ENCODE data around the gene LILRA1.
"Not testable (repeated sequence)": the region's sequence is repeated elsewhere in the genome, so short reads cannot be mapped to it uniquely, and the experiment has no call there.

Gene LILRA1

DNA sequence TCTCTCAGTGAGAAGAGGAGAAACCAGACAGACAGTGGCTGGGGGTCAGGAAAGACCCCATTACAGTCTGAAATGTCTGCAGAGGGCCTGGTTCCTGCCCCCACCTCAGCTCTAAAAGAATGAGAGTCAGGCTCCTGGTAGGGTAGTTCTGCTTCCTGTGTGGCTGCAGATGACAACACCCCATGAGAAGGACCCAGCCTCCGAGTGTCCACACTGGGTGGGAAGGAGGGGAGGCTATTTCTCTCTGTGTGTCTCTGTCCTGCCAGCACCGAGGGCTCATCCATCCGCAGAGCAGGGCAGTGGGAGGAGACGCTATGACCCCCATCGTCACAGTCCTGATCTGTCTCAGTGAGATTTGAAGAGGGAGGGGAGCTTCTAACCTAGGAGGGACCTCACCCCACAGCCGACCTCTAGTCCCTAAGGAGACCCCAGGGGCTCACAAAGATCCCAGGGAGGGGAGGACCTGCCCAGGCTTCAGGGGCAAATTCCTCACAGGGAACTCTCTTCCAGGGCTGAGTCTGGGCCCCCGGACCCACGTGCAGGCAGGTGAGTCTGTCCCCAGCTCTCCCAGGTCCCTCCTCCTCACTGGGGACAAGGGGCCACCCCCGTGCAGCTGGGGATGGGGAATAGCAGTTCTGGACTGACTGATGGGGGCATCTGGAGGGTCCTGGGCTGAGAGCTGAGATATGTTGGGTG is 647 bp downstream of the LILRA1 start:
- not testable (repeated sequence) for H2AFZ ChIP-seq (ENCODE audit: low read depth, low read length); H3K4me3 ChIP-seq (ENCODE audit: low read length); H3K4me1 ChIP-seq (ENCODE audit: insufficient read depth, low read length); H3K36me3 ChIP-seq (ENCODE audit: insufficient read depth, low read length); H3K9me3 ChIP-seq (ENCODE audit: low read length)
- peaks cover 25% of the 10 kb centered on the region for H3K27me3 ChIP-seq (ENCODE audit: insufficient read depth, low read length)

DNA sequence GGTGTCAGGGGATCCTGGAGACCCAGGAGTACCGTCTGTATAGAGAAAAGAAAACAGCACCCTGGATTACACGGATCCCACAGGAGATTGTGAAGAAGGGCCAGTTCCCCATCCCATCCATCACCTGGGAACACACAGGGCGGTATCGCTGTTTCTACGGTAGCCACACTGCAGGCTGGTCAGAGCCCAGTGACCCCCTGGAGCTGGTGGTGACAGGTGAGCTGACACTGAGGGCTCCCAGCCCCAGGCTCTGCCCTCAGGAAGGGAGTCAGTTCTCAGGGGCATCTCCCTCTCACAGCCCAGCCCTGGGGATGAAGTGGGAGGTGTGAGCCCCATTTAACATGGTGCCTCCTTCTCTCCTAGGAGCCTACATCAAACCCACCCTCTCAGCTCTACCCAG is 1.3 kb downstream of the LILRA1 start:
- H3K4me3 ChIP-seq (ENCODE audit: low read length): no peak overlapping the region
- H3K9me3 ChIP-seq (ENCODE audit: low read length): no peaks in the 10 kb centered on the region
- no peaks in the 10 kb centered on the region for H3K4me1 ChIP-seq (ENCODE audit: insufficient read depth, low read length)
- no peak overlapping the region for H2AFZ ChIP-seq (ENCODE audit: low read depth, low read length)
- peaks cover 25% of the 10 kb centered on the region for H3K27me3 ChIP-seq (ENCODE audit: insufficient read depth, low read length)
- H3K36me3 ChIP-seq (ENCODE audit: insufficient read depth, low read length): no peaks in the 10 kb centered on the region

DNA sequence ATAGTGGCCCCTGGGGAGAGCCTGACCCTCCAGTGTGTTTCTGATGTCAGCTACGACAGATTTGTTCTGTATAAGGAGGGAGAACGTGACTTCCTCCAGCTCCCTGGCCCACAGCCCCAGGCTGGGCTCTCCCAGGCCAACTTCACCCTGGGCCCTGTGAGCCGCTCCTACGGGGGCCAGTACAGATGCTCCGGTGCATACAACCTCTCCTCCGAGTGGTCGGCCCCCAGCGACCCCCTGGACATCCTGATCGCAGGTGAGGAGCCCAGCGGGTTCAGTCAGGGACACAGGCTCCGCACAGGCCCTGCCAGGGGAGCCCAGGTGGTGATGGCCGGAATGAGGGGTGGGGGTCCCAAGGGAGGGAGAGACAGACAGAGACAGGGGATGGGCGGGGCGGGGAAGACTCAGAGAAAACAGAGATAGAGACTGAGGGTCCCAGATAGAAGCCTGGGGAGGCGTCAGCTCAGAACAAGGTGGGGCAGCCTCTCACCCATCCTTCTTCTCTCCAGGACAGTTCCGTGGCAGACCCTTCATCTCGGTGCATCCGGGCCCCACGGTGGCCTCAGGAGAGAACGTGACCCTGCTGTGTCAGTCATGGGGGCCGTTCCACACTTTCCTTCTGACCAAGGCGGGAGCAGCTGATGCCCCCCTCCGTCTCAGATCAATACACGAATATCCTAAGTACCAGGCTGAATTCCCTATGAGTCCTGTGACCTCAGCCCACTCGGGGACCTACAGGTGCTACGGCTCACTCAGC is 2.4 kb downstream of the LILRA1 start:
- not testable (repeated sequence) for H3K4me1 ChIP-seq (ENCODE audit: insufficient read depth, low read length); H2AFZ ChIP-seq (ENCODE audit: low read depth, low read length); H3K4me3 ChIP-seq (ENCODE audit: low read length); H3K9me3 ChIP-seq (ENCODE audit: low read length); H3K36me3 ChIP-seq (ENCODE audit: insufficient read depth, low read length)
- peaks cover 28% of the 10 kb centered on the region for H3K27me3 ChIP-seq (ENCODE audit: insufficient read depth, low read length)

DNA sequence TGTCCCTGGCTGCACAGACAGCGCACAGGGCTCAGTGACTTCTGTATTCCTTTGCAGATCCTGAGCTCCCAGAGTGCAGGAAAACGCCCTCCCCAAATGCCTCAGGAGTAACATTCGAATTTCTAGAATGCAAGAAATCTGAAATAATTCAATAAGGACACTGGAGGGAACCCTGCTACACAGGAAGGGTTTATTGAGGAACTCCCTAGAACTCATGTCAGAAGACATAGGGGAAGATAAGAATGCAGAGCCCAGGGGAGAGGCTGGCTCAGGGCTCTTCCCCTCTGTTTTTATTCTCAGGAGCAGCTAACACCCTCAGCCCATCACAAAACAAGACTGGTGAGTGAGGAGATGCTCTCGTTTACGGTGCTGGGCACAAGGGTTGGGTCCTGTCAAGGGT is 6.8 kb downstream of the LILRA1 start:
- H3K4me3 ChIP-seq (ENCODE audit: low read length): no peak overlapping the region
- peaks cover 2% of the 10 kb centered on the region for H3K9me3 ChIP-seq (ENCODE audit: low read length)
- H3K36me3 ChIP-seq (ENCODE audit: insufficient read depth, low read length): no peaks in the 10 kb centered on the region
- no peaks in the 10 kb centered on the region for H3K4me1 ChIP-seq (ENCODE audit: insufficient read depth, low read length)
- H3K27me3 ChIP-seq (ENCODE audit: insufficient read depth, low read length): peaks cover 24% of the 10 kb centered on the region
- no peak overlapping the region for H2AFZ ChIP-seq (ENCODE audit: low read depth, low read length)

DNA sequence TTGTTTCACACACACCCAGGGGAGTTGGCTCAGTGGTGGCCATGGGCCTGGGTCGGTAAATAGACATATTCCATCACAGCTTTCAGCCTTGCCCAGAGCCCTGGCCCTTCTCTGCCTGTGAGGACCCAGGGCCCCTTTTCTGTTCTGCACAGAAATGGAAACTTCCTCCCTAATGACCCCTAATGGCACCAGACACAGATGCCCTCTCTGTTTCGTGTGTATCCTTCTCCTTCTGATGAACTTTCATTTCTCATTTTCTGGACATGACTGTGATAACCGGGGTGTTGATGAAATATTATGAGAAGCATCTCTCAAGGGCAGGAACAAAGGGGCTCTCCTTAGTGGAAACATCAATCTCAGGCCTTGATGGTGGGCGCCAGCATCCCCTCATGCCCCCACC is 12.8 kb downstream of the LILRA1 start:
- Histone ChIP-seq H3K27me3 (ENCODE audit: insufficient read depth, low read length) (peaks cover 5% of the 10 kb centered on the region), H3K4me3 (ENCODE audit: low read length) (no peak overlapping the region), H3K9me3 (ENCODE audit: low read length) (peaks cover 5% of the 10 kb centered on the region), H2AFZ (ENCODE audit: low read depth, low read length) (no peak overlapping the region), H3K4me1 (ENCODE audit: insufficient read depth, low read length) (no peaks in the 10 kb centered on the region), H3K36me3 (ENCODE audit: insufficient read depth, low read length) (no peaks in the 10 kb centered on the region)

DNA sequence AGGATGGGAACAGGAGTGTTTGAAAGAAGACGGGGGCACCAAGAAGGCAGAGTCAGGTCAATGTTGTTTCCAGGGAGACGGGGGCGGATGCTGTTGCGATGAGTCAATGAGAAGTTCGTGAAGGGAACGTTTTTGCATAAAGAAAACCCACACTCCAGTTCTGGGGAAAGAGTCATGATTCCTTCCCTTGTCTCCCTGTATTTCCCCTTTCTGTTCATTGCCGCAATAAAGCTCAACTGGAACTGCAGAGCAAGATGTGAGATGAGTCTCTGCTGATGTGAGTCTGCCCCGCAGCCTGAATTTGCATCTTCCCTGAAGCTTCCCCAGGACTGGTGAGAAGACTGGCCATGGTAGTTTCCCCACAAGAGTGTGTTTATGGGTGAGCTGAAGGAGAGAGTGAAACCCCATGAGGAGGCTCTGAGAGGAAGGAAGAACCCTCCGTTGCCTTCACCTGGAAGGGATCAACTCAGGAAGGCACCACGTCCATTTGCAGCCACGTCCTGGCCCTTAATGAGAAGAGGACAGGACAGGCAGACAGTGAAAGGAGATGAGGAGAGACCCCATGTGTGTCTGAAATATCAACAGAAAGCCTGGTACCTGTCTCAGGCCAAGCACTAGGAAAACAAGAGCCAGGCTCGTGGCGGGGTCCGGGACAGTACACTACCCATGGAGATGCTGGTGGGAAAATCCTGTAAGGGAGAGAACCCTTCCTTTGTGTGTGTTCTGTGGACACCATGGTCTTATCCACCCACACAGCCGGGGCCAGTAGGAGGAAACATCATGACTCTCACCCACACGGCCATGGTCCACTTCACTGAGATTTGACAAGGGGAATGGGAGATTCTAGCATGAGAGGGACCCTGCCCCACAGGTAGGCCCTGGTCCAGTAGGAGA is 13.7 kb downstream of the LILRA1 start:
- Histone ChIP-seq H3K4me1 (ENCODE audit: insufficient read depth, low read length) (no peaks in the 10 kb centered on the region), H3K9me3 (ENCODE audit: low read length) (peaks cover 5% of the 10 kb centered on the region), H2AFZ (ENCODE audit: low read depth, low read length) (no peak overlapping the region), H3K36me3 (ENCODE audit: insufficient read depth, low read length) (no peaks in the 10 kb centered on the region), H3K4me3 (ENCODE audit: low read length) (no peak overlapping the region), H3K27me3 (ENCODE audit: insufficient read depth, low read length) (peaks cover 5% of the 10 kb centered on the region)

DNA sequence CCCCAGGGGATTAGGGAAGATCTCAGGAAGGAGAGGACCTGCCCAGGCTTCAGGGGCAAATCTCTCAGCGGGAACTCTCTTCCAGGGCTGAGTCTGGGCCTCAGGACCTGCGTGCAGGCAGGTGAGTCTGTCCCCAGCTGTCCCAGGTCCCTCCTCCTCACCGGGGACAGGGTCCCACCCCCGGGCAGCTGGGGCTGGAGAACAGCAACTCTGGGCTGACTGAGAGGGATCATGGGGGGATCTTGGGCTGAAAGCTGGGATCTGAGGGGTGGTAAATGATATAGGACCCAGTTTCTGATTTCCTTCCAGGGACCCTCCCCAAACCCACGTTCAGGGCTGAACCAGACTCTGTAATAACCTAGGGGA is 14.3 kb downstream of the LILRA1 start:
- Histone ChIP-seq H3K4me1 (ENCODE audit: insufficient read depth, low read length) (no peaks in the 10 kb centered on the region), H3K36me3 (ENCODE audit: insufficient read depth, low read length) (no peaks in the 10 kb centered on the region), H3K9me3 (ENCODE audit: low read length) (peaks cover 5% of the 10 kb centered on the region), H3K4me3 (ENCODE audit: low read length) (no peak overlapping the region), H2AFZ (ENCODE audit: low read depth, low read length) (no peak overlapping the region), H3K27me3 (ENCODE audit: insufficient read depth, low read length) (peaks cover 5% of the 10 kb centered on the region)

DNA sequence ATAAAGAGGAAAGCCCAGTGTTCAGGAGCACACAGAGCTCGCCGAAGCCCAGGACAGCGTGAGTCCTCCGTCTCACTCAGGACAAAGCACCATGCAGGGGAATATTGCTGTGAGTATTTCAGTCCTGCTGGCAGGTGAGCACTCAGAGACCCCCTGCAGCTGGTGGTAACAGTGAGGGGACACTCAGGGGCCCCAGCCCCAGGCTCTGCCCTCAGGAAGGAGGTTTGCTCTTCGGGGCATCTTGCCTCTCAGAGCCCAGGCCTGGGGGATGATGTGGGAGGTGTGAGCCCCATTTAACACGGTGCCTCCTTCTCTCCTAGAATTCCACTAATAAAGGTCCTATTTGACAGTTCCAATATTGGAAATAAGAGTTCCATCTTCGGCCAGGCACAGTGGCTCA is 14.8 kb downstream of the LILRA1 start:
- H3K27me3 ChIP-seq (ENCODE audit: insufficient read depth, low read length): peaks cover 5% of the 10 kb centered on the region
- no peak overlapping the region for H2AFZ ChIP-seq (ENCODE audit: low read depth, low read length)
- H3K4me3 ChIP-seq (ENCODE audit: low read length): no peak overlapping the region
- no peaks in the 10 kb centered on the region for H3K36me3 ChIP-seq (ENCODE audit: insufficient read depth, low read length)
- peaks cover 5% of the 10 kb centered on the region for H3K9me3 ChIP-seq (ENCODE audit: low read length)
- H3K4me1 ChIP-seq (ENCODE audit: insufficient read depth, low read length): no peaks in the 10 kb centered on the region

DNA sequence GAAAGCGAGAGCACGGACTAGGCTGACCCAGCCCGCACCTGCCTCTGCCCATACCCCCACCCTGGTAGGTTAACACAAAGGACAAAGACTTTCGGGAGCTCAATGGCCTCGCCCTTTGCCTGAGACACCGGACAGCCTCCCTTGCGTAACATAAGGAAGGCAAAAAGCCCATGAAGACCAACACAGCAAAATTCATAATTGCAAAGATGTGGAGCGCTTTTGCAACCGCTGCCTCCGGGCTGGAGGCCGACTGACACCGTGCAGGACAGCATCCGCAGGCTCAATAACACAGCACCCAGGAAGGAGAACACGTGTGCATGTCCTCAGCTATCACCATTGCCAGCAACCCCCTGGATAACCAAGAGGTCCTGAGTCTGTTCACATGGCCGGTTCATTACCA is 15.4 kb downstream of the LILRA1 start:
- Histone ChIP-seq H3K9me3 (ENCODE audit: low read length) (peaks cover 5% of the 10 kb centered on the region), H2AFZ (ENCODE audit: low read depth, low read length) (no peak overlapping the region), H3K4me3 (ENCODE audit: low read length) (no peak overlapping the region), H3K36me3 (ENCODE audit: insufficient read depth, low read length) (no peaks in the 10 kb centered on the region), H3K4me1 (ENCODE audit: insufficient read depth, low read length) (no peaks in the 10 kb centered on the region), H3K27me3 (ENCODE audit: insufficient read depth, low read length) (peaks cover 5% of the 10 kb centered on the region)

DNA sequence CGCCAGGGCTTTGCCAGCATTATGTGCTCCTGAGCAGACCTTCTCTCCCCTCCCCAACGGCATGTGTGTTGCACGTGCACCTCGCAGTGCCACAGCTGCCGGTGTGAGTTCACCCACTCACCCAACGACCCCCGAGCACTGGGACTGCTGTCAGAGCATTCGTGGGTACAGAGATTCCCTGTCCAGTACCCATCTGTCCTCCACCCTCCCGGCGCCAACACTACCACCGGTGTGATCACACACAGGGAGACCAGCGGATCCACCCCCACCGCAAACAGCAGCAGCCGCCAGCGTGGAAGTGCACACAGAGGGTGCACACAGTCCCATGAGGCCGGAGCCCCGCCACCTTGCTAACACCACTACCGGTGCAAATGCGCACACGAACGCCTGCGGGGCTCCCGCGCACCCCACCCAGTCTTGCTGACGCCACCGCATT is 15.9 kb downstream of the LILRA1 start:
- no peak overlapping the region for H2AFZ ChIP-seq (ENCODE audit: low read depth, low read length)
- H3K9me3 ChIP-seq (ENCODE audit: low read length): peaks cover 5% of the 10 kb centered on the region
- H3K4me3 ChIP-seq (ENCODE audit: low read length): no peak overlapping the region
- peaks cover 5% of the 10 kb centered on the region for H3K27me3 ChIP-seq (ENCODE audit: insufficient read depth, low read length)
- H3K36me3 ChIP-seq (ENCODE audit: insufficient read depth, low read length): no peaks in the 10 kb centered on the region
- H3K4me1 ChIP-seq (ENCODE audit: insufficient read depth, low read length): no peaks in the 10 kb centered on the region

DNA sequence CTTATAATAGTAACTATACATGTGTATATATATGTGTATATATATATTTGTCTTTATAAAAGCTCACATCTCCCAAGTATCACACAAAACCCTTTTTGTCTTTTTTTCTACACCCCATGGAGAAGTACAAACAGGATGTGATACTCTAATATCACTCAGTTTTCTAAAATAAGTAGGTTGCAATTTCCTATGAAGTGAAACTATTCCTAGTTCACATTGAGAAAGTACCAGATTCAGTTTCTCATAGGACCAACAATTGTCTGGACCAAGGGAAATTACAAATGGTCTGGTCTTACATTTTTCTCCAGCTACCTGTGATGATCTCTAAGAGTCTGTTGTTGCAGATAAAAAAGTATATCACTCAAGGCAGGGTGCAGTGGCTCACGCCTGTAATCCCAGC is 19.0 kb downstream of the LILRA1 start:
- Histone ChIP-seq H3K36me3 (ENCODE audit: insufficient read depth, low read length) (no peaks in the 10 kb centered on the region), H2AFZ (ENCODE audit: low read depth, low read length) (no peak overlapping the region), H3K4me3 (ENCODE audit: low read length) (no peak overlapping the region), H3K4me1 (ENCODE audit: insufficient read depth, low read length) (no peaks in the 10 kb centered on the region), H3K27me3 (ENCODE audit: insufficient read depth, low read length) (no peaks in the 10 kb centered on the region), H3K9me3 (ENCODE audit: low read length) (no peaks in the 10 kb centered on the region)

DNA sequence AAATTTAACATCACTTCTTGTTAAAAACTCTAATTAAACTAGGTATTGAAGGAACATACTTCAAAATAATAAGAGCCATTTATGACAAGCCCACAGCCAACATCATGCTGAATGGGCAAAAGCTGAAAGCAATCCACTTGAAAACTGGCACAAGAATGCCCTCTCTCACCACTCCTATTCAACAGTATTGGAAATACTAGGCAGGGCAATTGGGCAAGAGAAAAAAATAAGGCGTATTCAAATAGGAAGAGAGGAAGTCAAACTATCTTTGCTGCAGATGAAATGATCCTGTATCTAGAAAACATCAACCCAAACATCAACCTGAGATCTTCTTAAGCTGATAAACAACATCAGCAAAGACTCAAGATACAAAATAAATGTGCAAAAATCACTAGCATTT is 21.3 kb downstream of the LILRA1 start:
- H3K36me3 ChIP-seq (ENCODE audit: insufficient read depth, low read length): no peaks in the 10 kb centered on the region
- no peaks in the 10 kb centered on the region for H3K4me1 ChIP-seq (ENCODE audit: insufficient read depth, low read length)
- H3K4me3 ChIP-seq (ENCODE audit: low read length): no peak overlapping the region
- no peak overlapping the region for H2AFZ ChIP-seq (ENCODE audit: low read depth, low read length)
- no peaks in the 10 kb centered on the region for H3K27me3 ChIP-seq (ENCODE audit: insufficient read depth, low read length)
- H3K9me3 ChIP-seq (ENCODE audit: low read length): no peaks in the 10 kb centered on the region

DNA sequence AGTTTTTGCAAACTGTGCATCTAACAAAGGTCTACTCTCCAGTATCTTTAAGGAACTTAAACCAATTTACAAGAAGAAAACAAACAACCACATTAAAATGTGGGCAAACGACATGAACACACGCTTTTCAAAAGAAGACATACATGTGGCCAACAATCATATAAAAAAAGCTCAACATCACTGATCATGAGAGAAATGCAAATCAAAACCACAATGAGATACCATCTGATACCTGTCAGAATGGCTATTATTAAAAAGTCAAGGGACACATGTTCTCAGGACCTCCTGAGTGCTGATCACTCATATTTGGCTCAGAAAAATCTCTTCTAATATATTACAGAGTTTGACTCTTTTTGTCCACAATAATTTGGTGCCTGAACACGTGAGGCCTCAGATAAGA is 22.6 kb downstream of the LILRA1 start:
- H3K9me3 ChIP-seq (ENCODE audit: low read length): no peaks in the 10 kb centered on the region

More for the DNA sequence above, 22.6 kb downstream of the LILRA1 start:
- Histone ChIP-seq H3K36me3 (ENCODE audit: insufficient read depth, low read length) (no peaks in the 10 kb centered on the region), H2AFZ (ENCODE audit: low read depth, low read length) (no peak overlapping the region), H3K27me3 (ENCODE audit: insufficient read depth, low read length) (no peaks in the 10 kb centered on the region), H3K4me1 (ENCODE audit: insufficient read depth, low read length) (no peaks in the 10 kb centered on the region), H3K4me3 (ENCODE audit: low read length) (no peak overlapping the region)

Data from neuron (in vitro differentiated cells).